ENCODE measurements around the gene DGKI. TPM values are rescaled to one million over a fixed set of nuclear protein-coding genes. Genes with fewer than 3 reads are reported as not detected.

The DGKI gene
- total RNA-seq, 1 experiment from 2014 or later, result 0.39 TPM

GRCh38 chr7:137818036-137818435, 28.7 kb downstream of the DGKI start:
- POLR2A ChIA-PET (ENCODE audit: low non-redundant PET), result no interaction called here
- intact Hi-C loops (cut with micrococcal nuclease; ENCODE audit: unreplicated experiment), result no loop called here
- TF ChIP-seq EZH2 (IDR thresholded peaks at IDR 0.05; ENCODE audit: borderline replicate concordance, low read depth, low read length, poor library complexity, severe bottlenecking), result no peak
- no peak for TF ChIP-seq CTCF (conservative IDR thresholded peaks at IDR 0.05; ENCODE audit: low read depth, low read length)
- no TSS peak for BruUV-seq (replicated peaks)
- no peak overlapping the region for H3K4me3 ChIP-seq (ENCODE audit: low read depth, low read length, poor library complexity, severe bottlenecking)
- CTCF ChIA-PET, result no interaction called here
- no peaks in the 10 kb centered on the region for H3K27me3 ChIP-seq (replicated peaks; ENCODE audit: insufficient read depth, low read depth, low read length, poor library complexity)
- peaks cover 7% of the 10 kb centered on the region for H3K4me1 ChIP-seq (ENCODE audit: insufficient read depth, low read length, poor library complexity, severe bottlenecking)
- H3K9me3 ChIP-seq (ENCODE audit: low read depth, low read length, poor library complexity, severe bottlenecking), result no peaks in the 10 kb centered on the region
- no peaks in the 10 kb centered on the region for H3K36me3 ChIP-seq (ENCODE audit: insufficient read depth, low read length, poor library complexity, severe bottlenecking)
- no peak for DNase-seq (ENCODE audit: low spot score)
- H3K27ac ChIP-seq (ENCODE audit: low read depth, low read length, poor library complexity, severe bottlenecking), result no peak overlapping the region

GRCh38 chr7:137816696-137817320, 30.0 kb downstream of the DGKI start:
- ChIA-PET POLR2A (ENCODE audit: low non-redundant PET) (no interaction called here), CTCF (no interaction called here)
- BruUV-seq (replicated peaks), result no TSS peak
- Histone ChIP-seq H3K36me3 (ENCODE audit: insufficient read depth, low read length, poor library complexity, severe bottlenecking) (no peaks in the 10 kb centered on the region), H3K9me3 (ENCODE audit: low read depth, low read length, poor library complexity, severe bottlenecking) (no peaks in the 10 kb centered on the region), H3K4me3 (ENCODE audit: low read depth, low read length, poor library complexity, severe bottlenecking) (no peak overlapping the region), H3K27me3 (replicated peaks; ENCODE audit: insufficient read depth, low read depth, low read length, poor library complexity) (no peaks in the 10 kb centered on the region), H3K27ac (ENCODE audit: low read depth, low read length, poor library complexity, severe bottlenecking) (no peak overlapping the region), H3K4me1 (ENCODE audit: insufficient read depth, low read length, poor library complexity, severe bottlenecking) (peaks cover 7% of the 10 kb centered on the region)
- no peak for TF ChIP-seq CTCF (conservative IDR thresholded peaks at IDR 0.05; ENCODE audit: low read depth, low read length)
- no peak for TF ChIP-seq EZH2 (IDR thresholded peaks at IDR 0.05; ENCODE audit: borderline replicate concordance, low read depth, low read length, poor library complexity, severe bottlenecking)
- peak; percentile 2 for DNase-seq (ENCODE audit: low spot score)
- intact Hi-C loops (cut with micrococcal nuclease; ENCODE audit: unreplicated experiment), result no loop called here

- POLR2A ChIA-PET (ENCODE audit: low non-redundant PET), result no interaction called here
- Histone ChIP-seq H3K27me3 (replicated peaks; ENCODE audit: insufficient read depth, low read depth, low read length, poor library complexity) (no peaks in the 10 kb centered on the region), H3K4me3 (ENCODE audit: low read depth, low read length, poor library complexity, severe bottlenecking) (no peak overlapping the region), H3K9me3 (ENCODE audit: low read depth, low read length, poor library complexity, severe bottlenecking) (no peaks in the 10 kb centered on the region), H3K27ac (ENCODE audit: low read depth, low read length, poor library complexity, severe bottlenecking) (no peak overlapping the region), H3K36me3 (ENCODE audit: insufficient read depth, low read length, poor library complexity, severe bottlenecking) (no peaks in the 10 kb centered on the region), H3K4me1 (ENCODE audit: insufficient read depth, low read length, poor library complexity, severe bottlenecking) (no peaks in the 10 kb centered on the region)
- CTCF ChIA-PET, result no interaction called here
- intact Hi-C loops (cut with micrococcal nuclease; ENCODE audit: unreplicated experiment), result no loop called here
- BruUV-seq (replicated peaks), result no TSS peak
- no peak for TF ChIP-seq EZH2 (IDR thresholded peaks at IDR 0.05; ENCODE audit: borderline replicate concordance, low read depth, low read length, poor library complexity, severe bottlenecking)
- DNase-seq (ENCODE audit: low spot score), result no peak
Observed at GRCh38 chr7:137813541-137813940, 33.2 kb downstream of the DGKI start.

- Histone ChIP-seq H3K27me3 (replicated peaks; ENCODE audit: insufficient read depth, low read depth, low read length, poor library complexity) (no peaks in the 10 kb centered on the region), H3K4me1 (ENCODE audit: insufficient read depth, low read length, poor library complexity, severe bottlenecking) (no peaks in the 10 kb centered on the region), H3K4me3 (ENCODE audit: low read depth, low read length, poor library complexity, severe bottlenecking) (no peak overlapping the region), H3K27ac (ENCODE audit: low read depth, low read length, poor library complexity, severe bottlenecking) (no peak overlapping the region), H3K9me3 (ENCODE audit: low read depth, low read length, poor library complexity, severe bottlenecking) (no peaks in the 10 kb centered on the region), H3K36me3 (ENCODE audit: insufficient read depth, low read length, poor library complexity, severe bottlenecking) (no peaks in the 10 kb centered on the region)
- CTCF ChIA-PET, result no interaction called here
- no peak for TF ChIP-seq EZH2 (IDR thresholded peaks at IDR 0.05; ENCODE audit: borderline replicate concordance, low read depth, low read length, poor library complexity, severe bottlenecking)
- no peak for TF ChIP-seq CTCF (conservative IDR thresholded peaks at IDR 0.05; ENCODE audit: low read depth, low read length)
- POLR2A ChIA-PET (ENCODE audit: low non-redundant PET), result no interaction called here
- intact Hi-C loops (cut with micrococcal nuclease; ENCODE audit: unreplicated experiment), result no loop called here
- DNase-seq (ENCODE audit: low spot score), result no peak
- no TSS peak for BruUV-seq (replicated peaks)
Observed at GRCh38 chr7:137810248-137810647, 36.5 kb downstream of the DGKI start.
